GM18499 (cell line): Measurements from ENCODE around the gene MAPKAP1.

Experiments
- ATAC-seq: cut with Tn5 transposase; IDR thresholded peaks from one replicate; pipeline ENCODE4 v1.9.1; 2021; ENCODE audit warnings: moderate number of reproducible peaks; ENCODE audit not compliant: insufficient read depth, unreplicated experiment

MAPKAP1 gene

DNA sequence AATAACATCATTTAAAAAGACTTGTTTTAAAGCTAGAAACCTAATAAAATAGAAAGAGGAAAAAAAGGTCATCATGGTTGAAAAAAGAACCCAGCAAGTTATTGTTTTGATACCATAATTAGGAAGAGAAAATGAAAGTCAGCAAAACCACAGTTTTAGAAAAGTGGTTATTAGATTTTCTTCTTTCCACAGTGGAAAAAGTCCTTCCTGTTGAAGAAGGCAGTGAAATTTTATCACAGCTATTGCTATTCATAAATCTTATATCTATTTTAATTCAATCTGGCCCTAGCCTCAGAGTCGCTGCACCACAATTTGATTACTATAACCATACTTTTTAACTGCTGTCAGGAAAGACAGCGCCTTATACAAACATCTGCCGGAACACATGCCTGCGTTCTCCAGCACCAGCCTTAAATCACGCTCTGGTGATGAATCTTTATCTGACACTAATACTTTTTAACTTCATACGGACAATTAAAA lies 60.3 kb downstream of the MAPKAP1 start:
- no peak for ATAC-seq

DNA sequence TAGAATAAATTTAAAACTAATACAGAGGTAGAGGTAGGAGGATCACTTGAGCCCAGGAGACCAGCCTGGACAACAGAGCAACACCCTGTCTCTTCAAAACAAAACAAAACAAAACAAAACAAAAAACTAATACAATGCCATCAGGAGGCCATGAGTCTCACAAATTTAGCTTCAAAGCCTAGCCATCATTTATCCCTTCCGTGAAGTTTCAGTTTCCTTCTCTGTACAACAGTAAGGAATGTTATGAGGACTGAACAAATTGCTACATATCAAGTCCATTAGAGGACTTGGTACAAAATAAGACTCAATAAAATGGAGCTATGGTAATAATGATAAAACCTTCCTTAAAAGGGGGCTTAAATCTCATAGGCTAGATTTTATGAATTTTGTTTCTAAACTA lies 60.8 kb downstream of the MAPKAP1 start:
- ATAC-seq, result no peak

DNA sequence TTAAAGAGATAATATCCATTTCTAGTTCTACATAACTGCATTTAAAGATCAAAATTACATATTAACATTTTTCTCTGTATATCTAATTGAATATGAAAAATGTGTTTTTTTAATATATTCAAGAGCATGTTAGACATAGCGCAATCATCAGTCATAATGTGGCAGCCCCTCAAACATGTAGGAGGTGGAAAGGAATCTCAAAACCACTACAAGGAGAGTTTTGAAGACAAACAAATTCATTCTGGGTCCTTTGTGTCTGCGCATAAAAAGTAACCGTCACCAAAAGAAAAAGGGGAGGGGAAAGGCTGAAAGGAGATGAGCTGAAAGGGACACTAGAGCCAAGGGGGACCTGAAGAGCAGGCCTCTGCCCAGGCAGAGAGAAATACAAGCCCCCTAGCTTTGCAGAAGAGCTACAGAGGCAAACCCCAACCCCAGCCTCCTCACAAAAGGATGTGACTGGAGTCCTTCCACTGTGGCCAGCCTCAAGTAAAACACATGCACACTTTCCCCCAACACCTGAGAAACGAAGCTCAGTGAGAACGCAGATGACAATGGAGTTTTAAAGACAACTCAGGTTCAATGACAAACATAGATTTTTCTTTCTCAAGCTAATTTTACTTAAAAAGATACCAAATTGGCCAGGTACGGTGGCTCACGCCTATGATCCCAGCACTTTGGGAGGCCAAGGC lies 62.0 kb downstream of the MAPKAP1 start:
- no peak for ATAC-seq

DNA sequence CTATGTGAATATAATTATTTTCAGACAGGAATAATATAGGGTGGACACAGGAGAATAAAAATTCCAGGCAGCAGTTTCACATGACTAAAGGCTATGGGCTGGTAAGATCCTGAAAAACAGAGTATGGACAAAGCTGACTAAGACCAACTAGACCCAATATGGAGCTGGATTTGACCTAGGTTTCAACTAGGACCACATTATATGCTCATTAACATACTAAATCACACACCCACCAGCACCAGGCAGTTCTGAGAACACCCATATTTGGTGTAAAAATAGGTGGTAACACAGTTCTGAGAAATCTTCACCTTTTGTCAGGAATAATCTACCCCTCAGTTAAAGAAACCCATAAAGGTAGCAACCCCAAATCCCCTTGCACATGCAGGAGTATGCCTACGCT lies 64.7 kb downstream of the MAPKAP1 start:
- ATAC-seq, result no peak

DNA sequence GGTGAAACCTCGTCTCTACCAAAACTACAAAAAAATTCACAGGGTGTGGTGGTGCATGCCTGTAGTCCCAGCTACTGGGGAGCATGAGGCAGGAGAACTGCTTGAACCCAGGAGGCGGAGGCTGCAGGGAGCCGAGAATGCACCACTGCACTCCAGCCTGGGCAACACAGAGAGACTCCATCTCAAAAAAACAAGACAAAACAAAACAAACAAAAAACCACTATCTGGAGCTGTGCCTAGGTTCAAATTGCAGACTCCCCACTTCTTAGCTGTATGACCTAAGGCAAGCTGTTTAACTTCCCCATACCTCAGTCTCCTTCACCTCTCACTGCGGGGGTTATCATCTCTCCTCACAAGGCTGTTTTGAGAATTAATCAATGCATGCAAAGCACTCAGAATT lies 68.0 kb downstream of the MAPKAP1 start:
- ATAC-seq, result no peak

DNA sequence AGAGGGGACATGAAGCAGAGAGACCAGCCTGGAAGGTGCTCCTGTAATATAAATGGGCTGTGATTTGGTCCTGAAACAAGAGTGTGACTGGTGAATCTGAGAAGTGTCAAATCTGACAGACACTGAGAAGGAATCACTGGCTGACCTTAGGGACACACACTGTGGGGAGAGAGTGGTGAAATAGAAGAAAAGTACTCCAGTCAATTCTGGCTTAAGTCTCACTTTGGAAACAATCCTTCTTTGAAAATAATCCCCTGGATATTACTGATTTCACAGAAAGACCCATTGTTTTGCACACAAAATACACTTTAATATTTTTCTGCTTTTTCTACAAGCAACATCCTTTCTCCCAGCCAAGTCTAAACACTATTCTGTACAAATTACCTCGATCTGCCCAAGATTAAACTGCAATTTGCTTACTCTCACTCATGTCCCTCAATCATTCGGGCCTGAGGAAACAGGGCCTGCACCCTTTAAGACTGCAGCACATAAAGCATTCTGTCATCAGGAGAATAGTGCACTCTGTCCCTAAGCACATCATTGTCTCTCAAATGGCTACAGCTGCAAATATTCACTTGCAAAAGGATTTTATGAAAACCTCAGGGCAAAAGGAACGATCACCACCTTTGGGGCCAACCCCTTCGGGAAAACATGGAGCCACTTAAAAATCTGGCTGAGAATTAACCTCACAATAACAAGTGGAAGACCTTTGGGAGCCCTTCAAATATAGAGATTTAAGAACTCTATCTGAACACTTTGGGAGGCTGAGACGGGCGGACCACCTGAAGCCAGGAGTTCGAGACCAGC lies 68.6 kb downstream of the MAPKAP1 start:
- ATAC-seq, result no peak

DNA sequence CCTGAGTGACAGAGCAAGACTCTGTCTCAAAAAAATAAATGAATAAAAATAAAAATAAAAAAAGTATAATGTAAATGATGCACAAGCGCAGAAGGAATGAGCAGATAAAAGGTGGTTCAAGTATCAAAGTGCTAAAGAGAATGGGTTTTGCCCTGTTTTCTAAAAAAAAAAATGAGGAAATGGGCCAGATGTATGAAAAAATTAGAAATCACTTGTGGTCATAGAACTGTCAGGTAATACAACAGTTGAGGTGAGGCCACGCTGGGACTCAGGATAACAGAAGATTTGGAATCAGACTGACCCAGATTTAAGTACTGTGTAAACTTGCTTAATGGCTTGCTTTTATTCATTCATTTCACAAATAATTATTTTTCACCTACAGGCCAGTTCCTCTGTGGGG lies 69.8 kb downstream of the MAPKAP1 start:
- ATAC-seq, result no peak

DNA sequence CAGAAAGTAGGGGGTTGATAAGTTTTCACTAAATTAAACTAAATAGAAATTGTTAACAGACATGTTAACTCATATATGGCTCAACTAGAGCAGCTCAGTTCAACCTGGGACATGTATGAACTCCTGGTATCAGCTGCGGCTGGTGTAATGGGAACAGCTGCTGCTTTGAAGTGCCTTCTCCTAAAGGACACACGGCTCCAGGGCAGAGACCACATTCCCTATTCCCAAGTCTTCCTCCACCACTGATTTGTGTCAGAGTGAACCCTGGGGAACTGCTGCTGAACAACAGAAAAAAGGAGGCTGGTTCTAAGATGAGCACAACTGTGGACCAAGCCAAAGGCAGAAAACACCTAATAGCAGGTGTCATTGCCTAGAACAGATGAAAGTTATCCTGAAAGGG lies 71.1 kb downstream of the MAPKAP1 start:
- ATAC-seq, result no peak

DNA sequence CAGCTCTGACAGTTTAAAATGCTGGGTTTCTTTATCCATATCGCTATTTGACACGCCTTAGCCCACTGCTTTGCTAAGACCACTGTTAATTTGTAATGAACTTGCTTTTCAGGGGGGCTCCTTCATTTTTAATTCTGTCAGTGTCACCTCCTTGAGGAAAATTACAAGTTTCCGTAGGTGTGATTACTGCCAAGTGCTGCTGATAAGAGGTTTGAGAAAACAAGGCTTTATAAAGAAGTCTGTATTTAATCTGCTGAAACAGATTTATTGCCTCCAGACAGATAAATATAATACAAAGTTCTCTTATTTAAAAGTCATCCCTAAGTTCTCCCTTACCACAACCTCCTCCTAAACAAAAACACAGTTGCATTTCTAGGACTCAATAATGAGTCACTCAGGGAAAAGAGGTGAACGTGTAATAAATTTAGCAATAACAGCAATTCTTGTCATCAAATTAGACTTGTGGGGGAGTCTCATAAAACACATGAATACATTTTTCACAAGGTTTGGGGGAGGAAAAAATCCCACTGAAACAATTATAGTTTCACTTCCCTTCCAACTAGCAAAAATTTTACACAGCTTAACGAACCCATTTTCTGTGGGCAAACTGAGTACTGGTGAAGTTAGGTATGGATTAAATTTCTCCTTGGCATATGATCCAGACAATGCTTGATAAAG lies 72.8 kb downstream of the MAPKAP1 start:
- no peak for ATAC-seq

DNA sequence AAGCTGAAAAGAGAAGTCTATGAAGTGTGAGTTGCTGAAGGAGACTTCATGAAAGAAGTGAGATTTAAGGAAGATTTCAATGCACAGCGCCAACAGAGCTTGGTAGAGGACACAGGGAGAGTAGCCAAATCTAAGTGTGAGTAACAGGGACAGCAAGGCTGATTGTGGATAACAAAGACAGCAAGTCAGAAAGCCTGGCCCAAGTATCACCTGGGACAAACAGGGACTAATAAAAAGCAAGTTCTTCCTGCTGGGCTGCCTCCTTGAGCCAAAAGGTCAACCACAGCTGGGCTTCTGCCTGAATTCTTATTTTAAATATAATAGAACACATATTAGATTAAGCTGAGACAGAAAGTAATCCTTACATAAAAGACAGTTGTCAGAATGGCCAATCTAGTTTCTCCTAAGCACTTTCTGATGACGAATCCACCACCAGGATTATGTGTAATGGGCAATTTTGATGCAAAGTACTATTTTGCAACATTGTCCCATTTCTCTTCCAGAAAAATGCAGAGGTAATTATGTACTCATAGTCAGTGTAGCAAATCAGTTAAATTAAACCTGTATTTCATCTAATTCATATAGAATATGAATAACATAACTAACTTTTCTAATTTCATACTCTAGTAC lies 73.8 kb downstream of the MAPKAP1 start:
- no peak for ATAC-seq

DNA sequence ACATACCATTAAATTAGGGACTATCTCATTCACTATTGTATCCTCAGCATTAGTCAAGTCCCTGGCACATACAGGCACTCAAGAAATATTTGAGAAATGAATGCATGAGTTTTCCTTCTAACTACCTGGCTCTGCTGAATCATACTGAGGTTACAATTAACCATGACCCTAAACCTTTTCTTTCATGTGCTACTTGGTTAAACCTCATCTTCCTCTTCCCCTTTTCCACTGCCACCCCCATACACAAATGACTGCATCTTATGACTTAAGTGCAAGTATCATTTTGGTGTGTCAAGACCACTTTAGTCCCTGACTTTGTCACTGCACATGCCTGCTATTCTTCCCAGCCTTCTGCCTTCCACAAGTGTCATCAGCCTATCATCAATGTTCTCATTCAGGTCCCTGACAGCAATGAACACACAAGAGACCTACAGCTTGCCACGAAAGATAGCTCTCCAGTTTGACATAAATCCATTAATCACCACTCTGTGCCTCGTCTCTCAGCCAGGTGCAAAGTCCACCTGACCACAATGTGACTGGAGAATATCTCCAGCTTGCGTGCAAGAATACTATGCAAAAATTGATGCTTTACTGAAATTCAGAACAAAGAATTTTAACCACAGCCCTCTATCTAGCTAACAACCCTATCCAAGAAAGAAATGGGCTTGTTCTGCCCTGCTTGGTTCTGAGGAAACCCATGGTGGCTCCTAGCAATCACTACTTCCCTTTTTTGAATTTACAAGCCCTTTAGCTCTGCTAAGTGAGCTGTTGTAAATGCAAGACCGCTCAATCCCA lies 74.5 kb downstream of the MAPKAP1 start:
- ATAC-seq, result peak; percentile 43

DNA sequence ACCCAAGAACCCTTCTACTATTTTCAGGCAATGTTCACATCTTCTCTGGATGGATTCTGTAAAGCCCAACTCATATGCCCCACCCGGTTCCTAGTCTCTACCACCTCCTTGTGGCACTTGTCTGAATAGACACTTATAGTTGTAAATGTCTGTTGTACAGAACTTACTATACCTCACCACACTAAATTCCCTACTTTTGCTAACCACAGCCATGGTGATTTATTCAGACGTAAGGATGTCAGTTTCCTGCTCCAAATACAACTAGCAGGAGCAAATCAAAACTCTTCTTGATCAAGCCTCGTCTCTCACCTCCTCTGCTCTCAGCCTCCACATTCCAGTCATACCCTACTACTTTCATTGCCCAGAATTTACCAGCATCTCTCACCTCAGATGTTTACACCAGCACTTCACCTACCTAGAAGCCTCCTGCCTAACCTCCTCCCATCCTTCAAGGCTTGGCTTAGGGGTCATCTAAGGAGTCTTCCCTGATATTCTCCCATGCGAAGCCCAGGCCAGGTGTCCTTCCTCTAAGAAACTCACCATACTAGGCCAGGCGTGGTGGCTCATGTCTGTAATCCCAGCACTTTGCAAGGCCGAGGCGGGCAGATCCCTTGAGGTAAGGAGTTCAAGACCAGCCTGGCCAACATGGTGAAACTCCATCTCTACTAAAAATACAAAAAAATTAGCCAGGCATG lies 75.5 kb downstream of the MAPKAP1 start:
- no peak for ATAC-seq

DNA sequence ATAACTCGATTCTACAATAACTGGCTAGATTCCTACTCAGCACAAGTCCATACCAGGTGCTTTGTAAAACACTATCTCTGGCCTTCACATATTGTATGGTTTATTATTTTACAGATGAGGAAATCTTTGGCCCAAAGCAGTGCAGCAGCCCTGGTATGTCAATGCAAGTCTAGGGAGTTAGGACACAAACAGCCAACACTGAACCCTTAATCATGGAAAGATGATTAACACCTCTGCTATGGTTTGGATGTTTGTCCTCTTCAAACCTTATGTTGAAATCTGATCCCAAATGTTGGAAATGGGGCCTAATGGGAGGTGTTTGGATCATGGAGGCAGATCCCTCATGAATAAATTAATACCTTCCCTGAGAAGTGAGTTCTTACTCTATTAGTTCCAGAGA lies 76.6 kb downstream of the MAPKAP1 start:
- ATAC-seq, result no peak

DNA sequence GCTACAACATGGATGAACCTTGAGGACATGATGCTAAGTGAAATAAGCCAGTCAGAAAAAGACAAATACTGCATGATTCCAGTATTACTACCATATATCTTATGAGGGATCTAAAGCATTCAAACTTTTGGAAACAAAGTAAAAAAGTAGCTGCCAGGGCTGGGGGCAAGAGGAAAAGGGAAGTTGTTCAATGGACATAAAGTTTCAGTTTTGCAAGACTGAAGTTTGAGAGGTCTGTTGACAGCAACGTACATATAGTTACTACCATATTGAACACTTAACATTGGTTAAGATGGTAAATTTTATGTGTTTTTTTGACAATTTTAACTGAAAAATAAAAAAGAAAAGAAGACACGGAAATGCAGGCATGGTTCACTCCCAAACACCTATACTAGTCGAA lies 77.6 kb downstream of the MAPKAP1 start:
- ATAC-seq, result no peak

DNA sequence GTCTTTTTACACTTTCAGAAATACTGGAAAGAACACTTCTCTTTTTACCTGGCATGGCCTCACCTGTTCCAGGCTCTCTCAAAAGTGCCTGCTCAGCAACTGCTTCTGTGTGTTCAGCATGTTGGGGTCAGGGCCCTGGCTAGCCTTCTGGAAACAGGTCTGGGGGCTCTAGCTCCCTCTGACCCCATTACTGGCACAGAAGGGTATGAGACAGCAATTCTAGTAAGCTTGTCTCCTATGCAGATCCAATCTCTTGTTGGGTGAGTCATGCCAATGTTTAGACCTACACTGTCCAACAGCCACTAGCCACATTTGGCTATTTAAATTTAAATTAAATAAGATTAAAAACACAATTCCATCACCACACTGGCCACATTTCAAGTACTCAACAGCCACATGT lies 80.8 kb downstream of the MAPKAP1 start:
- ATAC-seq, result no peak

DNA sequence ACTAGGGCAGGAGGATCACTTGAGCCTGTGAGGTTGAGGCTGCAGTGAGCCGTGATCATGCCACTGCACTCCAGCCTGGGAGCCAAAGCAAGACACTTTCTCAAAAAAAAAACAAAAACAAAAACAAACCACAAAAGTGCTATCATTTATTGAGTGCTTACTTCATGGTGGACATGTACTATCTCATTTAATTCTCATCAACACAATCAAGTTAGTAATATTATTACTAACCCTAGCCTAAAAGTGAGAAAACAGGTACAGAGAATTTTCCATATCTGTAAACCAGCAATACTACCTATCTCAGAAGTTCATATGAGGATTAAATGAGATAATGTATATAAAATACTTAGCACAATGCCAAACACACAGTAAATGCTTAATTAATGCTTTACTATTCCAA lies 85.8 kb downstream of the MAPKAP1 start:
- no peak for ATAC-seq

DNA sequence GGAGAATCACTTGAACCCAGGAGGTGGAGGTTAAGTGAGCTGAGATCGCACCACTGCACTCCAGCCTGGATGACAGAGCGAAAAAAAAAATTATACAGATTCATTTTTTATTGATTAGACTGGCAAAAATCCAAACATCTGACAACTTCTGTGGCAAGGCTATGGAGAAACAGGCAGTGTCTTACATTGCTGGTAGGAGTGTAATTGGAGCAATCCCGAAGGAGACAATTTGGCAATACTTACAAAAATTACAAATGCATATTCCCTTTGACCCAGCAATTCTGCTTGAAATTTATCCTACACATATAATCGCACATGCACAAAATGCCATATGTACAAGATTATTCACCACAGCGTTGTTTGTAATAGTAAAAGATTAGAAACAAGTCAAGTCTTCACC lies 86.8 kb downstream of the MAPKAP1 start:
- no peak for ATAC-seq

DNA sequence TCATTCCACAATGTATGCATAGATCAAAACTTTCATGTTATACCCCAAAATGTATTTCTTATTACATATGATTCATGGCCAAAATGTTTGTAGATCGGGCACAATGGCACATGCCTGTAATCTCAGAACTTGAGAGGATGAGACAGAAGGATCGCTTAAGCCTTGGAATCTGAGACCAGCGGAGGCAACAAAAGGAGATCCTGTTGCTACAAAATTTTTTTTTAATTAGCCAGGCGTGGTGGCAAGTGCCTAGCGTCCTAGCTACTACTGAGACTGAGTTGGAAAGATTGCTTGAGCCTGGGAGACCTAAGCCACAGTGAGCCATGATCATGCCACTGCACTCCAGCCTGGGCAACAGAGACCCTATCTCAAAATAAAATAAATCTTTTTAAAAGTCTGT lies 89.9 kb downstream of the MAPKAP1 start:
- no peak for ATAC-seq

DNA sequence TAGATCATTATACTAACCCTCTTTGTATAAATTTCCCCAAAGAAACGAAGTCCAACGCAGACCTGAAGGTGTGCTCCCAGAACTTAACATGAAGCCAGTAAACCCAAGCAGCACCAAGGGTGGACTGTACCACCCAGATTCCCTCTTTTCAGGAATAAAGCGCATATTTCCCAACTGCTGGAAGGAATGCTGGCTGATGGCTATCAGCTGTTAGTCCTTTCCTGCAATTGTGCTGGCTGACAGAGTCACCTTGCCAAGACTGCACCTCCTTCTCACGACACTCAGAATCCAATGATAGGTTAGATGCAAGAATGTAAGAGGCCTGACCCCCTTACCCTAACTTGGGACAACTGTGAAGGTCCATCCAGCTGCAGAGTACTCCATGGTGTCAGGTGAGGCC lies 93.9 kb downstream of the MAPKAP1 start:
- no peak for ATAC-seq

DNA sequence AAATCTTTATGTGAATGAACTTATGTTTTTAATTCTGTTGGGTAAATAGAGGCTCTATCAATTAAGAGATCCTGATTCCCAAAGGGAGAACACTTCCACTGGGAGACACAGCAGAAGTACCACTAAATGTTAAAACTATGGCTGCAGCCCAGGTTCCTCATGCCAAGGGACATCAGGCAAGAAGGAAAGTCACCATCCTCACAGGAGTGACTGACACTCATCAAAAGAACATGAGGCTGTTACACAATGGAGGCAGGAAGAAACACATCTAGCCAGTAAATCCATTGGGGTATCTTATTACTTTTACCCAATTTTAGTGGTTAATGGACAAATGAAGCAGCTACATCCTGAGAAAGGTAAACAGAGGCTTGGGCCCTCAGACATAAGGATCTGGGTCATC lies 94.4 kb downstream of the MAPKAP1 start:
- ATAC-seq, result no peak
